Measurements from ENCODE around the gene ABCA13. TPM values are rescaled to one million over a fixed set of nuclear protein-coding genes. Genes with fewer than 3 reads are reported as not detected.

The ABCA13 gene
- total RNA-seq, 1 donor from 2014 or later, result 7.6 TPM

- no peak for ATAC-seq
- intact Hi-C loops (cut with DNase I), result no loop called here
- DNase-seq (ENCODE audit: low spot score), result no peak
These were observed 351.4 kb downstream of the ABCA13 start for GRCh38 chr7:48522692-48523091.

DNA sequence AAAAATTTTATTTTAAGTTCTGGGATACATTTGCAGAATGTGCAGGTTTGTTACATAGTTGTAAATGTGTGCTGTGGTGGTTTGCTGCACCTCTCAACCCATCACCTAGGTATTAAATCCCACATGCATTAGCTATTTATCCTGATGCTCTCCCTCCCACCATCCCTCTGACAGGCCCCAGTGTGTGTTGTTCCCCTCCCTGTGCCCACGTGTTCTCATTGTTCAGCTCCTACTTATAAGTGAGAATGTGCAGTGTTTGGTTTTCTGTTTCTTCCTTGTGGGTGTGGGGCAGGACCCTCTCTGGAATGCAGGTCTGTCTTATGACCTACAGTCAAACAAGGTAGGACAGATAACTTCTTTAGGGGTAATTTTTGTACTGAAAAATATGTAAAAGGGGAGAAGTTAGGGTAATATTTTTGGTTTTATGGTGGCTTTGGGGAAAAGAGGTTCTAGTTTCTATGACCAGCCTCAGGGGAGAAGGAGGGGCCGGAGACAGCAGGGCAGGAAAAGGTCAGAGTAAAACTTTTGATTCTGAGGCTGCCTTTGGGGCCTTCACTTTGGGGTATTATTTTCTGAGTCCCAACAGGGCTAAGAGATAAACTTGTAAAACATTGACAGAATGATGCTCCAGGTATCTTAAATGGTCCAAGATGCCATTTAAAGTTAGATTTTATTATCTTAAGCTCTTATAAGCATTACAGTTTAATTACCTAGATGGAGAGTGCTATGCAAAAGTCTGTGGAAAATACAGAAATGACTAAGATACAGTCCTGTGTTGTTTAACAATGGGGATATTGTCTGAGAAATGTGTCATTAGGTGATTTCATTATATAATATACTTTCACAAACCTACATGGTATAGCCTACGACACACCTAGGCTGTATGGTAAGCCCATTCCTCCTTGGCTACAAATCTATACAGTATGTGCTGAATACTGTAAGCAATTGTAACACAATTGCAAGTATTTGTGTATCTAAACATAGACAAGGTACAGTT, 354.8 kb downstream of the ABCA13 start:
- no peak for ATAC-seq
- intact Hi-C loops (cut with DNase I), result no loop called here

GRCh38 chr7:48528646-48529045, 357.4 kb downstream of the ABCA13 start:
- intact Hi-C loops (cut with DNase I), result no loop called here
- ATAC-seq (peak; percentile 13), DNase-seq (ENCODE audit: low spot score) (no peak)

More for the DNA sequence above, 354.8 kb downstream of the ABCA13 start:
- DNase-seq (ENCODE audit: low spot score), result no peak

DNA sequence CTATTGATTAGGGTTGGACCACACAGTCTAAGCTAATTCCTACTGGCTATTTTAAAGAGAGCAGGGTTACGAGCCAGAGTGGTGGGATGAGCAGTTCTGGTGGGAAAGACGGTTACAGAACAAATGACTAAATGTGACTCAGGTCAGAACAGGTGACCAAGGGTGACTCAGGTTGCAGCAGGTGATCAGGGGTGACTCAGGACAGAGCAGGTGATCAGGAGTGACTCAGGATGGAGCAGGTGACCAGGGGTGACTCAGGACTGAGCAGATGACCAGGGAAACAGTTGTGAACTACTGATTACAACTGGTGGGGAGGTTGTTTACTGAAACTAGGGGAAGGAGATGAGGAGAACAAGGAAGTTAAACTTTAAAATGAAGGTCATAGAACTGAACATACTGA, 366.3 kb downstream of the ABCA13 start:
- DNase-seq (ENCODE audit: low spot score) (no peak), ATAC-seq (no peak)
- intact Hi-C loops (cut with DNase I), result no loop called here

- intact Hi-C loops (cut with DNase I), result no loop called here
- ATAC-seq (no peak), DNase-seq (ENCODE audit: low spot score) (no peak)
These were observed 369.5 kb downstream of the ABCA13 start for GRCh38 chr7:48540746-48541145.

DNA sequence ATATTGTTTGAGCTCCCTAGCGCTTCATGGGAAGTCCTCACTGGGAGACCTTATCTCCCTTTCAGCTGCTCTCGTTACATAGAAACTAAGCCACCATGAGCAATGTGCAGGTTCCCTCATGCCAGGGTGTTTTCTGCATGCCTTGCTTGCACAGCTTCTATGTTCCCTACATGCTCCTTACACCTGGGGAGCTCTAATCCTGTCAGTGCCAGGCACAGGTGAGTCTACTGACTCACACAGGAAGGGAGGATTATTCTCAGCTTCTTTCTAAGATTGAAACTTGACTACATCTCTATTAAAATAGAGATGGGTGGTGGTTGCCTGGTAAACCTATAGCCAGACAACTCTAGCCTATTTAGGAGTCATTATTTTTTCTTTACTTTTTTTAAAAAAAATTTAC, 377.4 kb downstream of the ABCA13 start:
- no peak for DNase-seq (ENCODE audit: low spot score)
- ATAC-seq, result no peak
- intact Hi-C loops (cut with DNase I), result no loop called here

GRCh38 chr7:48551652-48552051, 380.4 kb downstream of the ABCA13 start:
- ATAC-seq, result no peak
- intact Hi-C loops (cut with DNase I), result no loop called here
- no peak for DNase-seq (ENCODE audit: low spot score)

- intact Hi-C loops (cut with DNase I), result no loop called here
- ATAC-seq (no peak), DNase-seq (ENCODE audit: low spot score) (no peak)
These were observed 392.1 kb downstream of the ABCA13 start for GRCh38 chr7:48563334-48563733.

GRCh38 chr7:48575516-48575915, 404.3 kb downstream of the ABCA13 start:
- ATAC-seq (no peak), DNase-seq (ENCODE audit: low spot score) (no peak)
- intact Hi-C loops (cut with DNase I), result no loop called here

- DNase-seq (ENCODE audit: low spot score) (no peak), ATAC-seq (no peak)
- intact Hi-C loops (cut with DNase I), result no loop called here
These were observed 416.2 kb downstream of the ABCA13 start for GRCh38 chr7:48587475-48587874.

- intact Hi-C loops (cut with DNase I), result no loop called here
- DNase-seq (ENCODE audit: low spot score) (no peak), ATAC-seq (no peak)
These were observed 423.1 kb downstream of the ABCA13 start for GRCh38 chr7:48594349-48594748.

DNA sequence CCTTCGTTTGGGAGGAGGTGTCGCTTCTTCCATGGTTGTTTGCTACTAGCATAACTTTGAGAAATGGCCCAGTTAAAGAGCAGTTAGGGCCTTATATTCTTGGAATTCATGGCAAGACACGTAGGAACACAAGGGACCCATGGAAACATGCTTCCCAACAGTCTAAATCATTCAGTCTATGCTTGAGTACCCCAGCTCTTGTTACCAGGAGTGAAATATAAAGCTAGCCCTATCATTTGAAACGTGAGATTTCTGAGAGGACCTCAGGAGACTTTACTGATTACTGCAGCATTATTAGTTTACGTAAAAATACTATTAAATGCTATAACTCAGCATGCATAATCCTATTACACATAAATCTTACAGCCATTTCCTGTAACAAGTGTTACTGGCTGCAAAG, 424.5 kb downstream of the ABCA13 start:
- intact Hi-C loops (cut with DNase I), result no loop called here
- DNase-seq (ENCODE audit: low spot score), result no peak

DNA sequence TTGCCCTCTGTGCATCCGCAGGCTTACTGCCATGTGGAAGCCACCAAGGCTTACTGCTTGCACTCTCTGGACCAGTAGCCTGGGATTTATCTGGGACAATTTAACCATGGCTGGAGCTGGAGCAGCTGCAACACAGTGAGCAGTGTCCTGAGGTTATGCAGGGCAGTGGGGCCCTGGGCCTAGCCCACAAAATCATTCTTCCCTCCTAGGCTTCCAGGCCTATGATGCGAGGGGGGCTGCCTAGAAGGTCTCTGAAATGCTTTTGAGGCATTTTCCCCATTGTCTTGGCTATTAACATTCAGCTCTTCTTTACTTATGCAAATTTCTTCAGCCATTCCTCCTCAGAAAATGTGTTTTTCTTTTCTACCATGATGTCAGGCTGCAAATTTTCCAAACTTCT, 439.4 kb downstream of the ABCA13 start:
- ATAC-seq, result no peak
- no peak for DNase-seq (ENCODE audit: low spot score)
- intact Hi-C loops (cut with DNase I), result no loop called here

More for the DNA sequence above, 424.5 kb downstream of the ABCA13 start:
- ATAC-seq, result no peak

GRCh38 chr7:48611993-48612392, 440.7 kb downstream of the ABCA13 start:
- intact Hi-C loops (cut with DNase I), result no loop called here
- no peak for DNase-seq (ENCODE audit: low spot score)
- no peak for ATAC-seq

DNA sequence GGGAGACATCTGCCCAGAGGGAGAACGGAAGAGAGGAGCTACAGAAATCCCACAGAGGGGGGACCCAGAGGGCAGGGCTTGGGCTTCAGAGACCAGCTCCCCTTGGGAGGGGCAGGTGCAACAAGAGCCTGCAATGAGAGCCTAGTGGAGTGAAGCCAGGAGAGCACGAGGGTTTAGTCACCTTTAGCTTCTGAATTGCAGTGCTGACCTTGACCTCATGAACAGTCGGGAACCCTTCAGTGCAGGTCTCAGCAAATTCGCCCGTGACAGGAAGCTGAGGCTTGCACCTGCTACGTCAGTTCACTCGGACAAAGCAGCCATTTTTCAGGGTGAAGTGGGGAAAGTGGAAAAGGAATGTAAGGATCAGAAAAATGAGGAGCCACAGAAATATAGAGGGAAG, 446.2 kb downstream of the ABCA13 start:
- ATAC-seq (no peak), DNase-seq (ENCODE audit: low spot score) (no peak)
- intact Hi-C loops (cut with DNase I), result no loop called here

DNA sequence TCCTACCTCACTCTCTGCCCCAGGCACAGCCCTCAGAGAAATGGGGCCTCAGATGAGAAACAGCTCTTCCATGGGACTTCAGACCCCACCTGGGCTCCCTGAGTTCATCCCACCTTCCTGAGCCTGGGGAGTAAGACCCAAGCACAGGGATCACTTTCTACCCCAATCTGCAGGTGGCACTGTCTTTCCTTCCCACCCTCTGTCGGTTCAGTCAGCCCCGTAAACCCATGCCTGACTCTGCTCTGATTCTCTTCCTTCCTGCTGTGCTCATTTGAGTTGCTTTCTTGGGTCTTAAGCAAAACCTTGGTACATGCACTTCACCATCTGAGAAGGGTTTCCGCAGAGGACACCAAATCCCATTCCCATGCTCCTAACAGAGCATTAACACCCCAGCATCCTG, 446.7 kb downstream of the ABCA13 start:
- ATAC-seq (no peak), DNase-seq (ENCODE audit: low spot score) (no peak)
- intact Hi-C loops (cut with DNase I), result no loop called here

GRCh38 chr7:48621076-48621475, 449.8 kb downstream of the ABCA13 start:
- DNase-seq (ENCODE audit: low spot score) (no peak), ATAC-seq (no peak)
- intact Hi-C loops (cut with DNase I), result no loop called here

- DNase-seq (ENCODE audit: low spot score) (no peak), ATAC-seq (no peak)
- intact Hi-C loops (cut with DNase I), result no loop called here
These were observed 455.9 kb downstream of the ABCA13 start for GRCh38 chr7:48627164-48627563.

- DNase-seq (ENCODE audit: low spot score), result no peak
- ATAC-seq, result no peak
- intact Hi-C loops (cut with DNase I), result no loop called here
These were observed 457.6 kb downstream of the ABCA13 start for GRCh38 chr7:48628793-48629349.

DNA sequence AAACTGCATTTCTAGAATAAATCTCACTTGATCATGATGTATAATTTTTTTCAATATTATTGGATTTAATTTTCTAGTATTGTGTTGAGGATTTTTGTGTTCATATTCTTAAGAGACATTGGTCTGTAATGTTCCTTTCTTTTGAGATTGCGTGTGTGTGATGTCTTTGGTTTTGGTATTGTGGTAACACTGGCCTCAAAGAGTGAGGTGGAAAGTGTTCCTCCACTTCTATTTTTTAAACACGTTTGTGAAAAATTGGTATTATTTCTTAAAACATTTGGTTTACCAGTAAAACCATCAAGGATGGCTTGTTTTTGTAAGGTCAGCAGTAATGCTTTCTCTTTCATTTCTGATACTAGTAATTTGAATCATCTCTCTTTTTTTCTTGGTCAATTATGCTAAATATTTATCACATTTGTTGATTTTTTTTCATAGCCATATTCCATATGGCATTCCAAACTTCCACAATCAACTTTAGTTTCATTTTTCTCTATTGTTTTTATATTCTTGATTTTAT, 462.9 kb downstream of the ABCA13 start:
- no peak for DNase-seq (ENCODE audit: low spot score)
- no peak for ATAC-seq
- intact Hi-C loops (cut with DNase I), result no loop called here
